ENCODE results near the gene HORMAD2.

- TF ChIP-seq POLR2AphosphoS5 (IDR thresholded peaks at IDR 0.05; ENCODE audit: low read depth, low read length) (no peak), TAF1 (IDR thresholded peaks at IDR 0.05; ENCODE audit: borderline replicate concordance, insufficient read depth, low read length) (no peak), SIN3A (IDR thresholded peaks at IDR 0.05; ENCODE audit: borderline replicate concordance, insufficient read depth, low read length) (no peak)
- TF ChIP-seq, protein P1, sequence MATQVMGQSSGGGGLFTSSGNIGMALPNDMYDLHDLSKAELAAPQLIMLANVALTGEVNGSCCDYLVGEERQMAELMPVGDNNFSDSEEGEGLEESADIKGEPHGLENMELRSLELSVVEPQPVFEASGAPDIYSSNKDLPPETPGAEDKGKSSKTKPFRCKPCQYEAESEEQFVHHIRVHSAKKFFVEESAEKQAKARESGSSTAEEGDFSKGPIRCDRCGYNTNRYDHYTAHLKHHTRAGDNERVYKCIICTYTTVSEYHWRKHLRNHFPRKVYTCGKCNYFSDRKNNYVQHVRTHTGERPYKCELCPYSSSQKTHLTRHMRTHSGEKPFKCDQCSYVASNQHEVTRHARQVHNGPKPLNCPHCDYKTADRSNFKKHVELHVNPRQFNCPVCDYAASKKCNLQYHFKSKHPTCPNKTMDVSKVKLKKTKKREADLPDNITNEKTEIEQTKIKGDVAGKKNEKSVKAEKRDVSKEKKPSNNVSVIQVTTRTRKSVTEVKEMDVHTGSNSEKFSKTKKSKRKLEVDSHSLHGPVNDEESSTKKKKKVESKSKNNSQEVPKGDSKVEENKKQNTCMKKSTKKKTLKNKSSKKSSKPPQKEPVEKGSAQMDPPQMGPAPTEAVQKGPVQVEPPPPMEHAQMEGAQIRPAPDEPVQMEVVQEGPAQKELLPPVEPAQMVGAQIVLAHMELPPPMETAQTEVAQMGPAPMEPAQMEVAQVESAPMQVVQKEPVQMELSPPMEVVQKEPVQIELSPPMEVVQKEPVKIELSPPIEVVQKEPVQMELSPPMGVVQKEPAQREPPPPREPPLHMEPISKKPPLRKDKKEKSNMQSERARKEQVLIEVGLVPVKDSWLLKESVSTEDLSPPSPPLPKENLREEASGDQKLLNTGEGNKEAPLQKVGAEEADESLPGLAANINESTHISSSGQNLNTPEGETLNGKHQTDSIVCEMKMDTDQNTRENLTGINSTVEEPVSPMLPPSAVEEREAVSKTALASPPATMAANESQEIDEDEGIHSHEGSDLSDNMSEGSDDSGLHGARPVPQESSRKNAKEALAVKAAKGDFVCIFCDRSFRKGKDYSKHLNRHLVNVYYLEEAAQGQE (IDR thresholded peaks at IDR 0.05; ENCODE audit: insufficient read depth in 1 of 2, low read depth in 2 of 2, low read length in 2 of 2) = no peak
Measured at GRCh38 chr22:30159561-30160353, 79.5 kb downstream of the HORMAD2 start.

Data from PFSK-1 (cell line).